Loucy (cell line): ENCODE measurements around the gene ADCY6.

Experiments used
- EZH2phosphoT487 ChIP-seq: fragments of 200-600 bp; IDR thresholded peaks from 2 replicates; pipeline ENCODE4 v1.6.1; 2018; ENCODE audit warnings: antibody characterized with exemption, mild to moderate bottlenecking, moderate library complexity, borderline replicate concordance
- TF ChIP-seq, protein P1 (sequence below): fragments of 200-600 bp; sonication (generic); conservative IDR thresholded peaks from 2 replicates; pipeline ENCODE4 v1.5.1; 2014; ENCODE audit warnings: mild to moderate bottlenecking, antibody characterized with exemption, low read length

DNA sequence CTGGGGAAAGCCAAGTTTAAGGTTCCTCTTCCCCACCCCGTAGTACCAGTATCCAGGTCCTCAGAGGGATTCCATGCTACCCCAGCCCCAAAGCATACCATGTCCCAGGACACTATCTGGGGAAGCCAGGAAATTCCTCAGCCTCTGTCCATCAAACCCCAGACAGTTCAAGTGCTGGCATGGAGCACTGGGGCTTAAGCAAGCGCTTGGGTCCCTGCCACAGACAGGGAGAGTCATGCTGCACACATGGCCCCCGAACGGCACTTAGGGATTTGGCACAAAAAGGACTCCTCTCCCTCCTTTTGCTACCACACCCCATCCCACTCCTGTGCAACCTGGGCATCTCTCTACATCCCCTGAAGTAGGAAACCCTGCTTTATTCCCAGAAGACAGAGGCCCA lies 21.8 kb downstream of the ADCY6 start:
- TF ChIP-seq, protein P1, sequence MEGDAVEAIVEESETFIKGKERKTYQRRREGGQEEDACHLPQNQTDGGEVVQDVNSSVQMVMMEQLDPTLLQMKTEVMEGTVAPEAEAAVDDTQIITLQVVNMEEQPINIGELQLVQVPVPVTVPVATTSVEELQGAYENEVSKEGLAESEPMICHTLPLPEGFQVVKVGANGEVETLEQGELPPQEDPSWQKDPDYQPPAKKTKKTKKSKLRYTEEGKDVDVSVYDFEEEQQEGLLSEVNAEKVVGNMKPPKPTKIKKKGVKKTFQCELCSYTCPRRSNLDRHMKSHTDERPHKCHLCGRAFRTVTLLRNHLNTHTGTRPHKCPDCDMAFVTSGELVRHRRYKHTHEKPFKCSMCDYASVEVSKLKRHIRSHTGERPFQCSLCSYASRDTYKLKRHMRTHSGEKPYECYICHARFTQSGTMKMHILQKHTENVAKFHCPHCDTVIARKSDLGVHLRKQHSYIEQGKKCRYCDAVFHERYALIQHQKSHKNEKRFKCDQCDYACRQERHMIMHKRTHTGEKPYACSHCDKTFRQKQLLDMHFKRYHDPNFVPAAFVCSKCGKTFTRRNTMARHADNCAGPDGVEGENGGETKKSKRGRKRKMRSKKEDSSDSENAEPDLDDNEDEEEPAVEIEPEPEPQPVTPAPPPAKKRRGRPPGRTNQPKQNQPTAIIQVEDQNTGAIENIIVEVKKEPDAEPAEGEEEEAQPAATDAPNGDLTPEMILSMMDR, result no peak
- no peak for TF ChIP-seq EZH2phosphoT487
